IMR-90 (cell line): Measurements from ENCODE around the gene BTRC. TPM values are rescaled to one million over a fixed set of nuclear protein-coding genes. Genes with fewer than 3 reads are reported as not detected.

ENCODE experiments used
- ATAC-seq: fragments of 200-7000 bp; cut with Tn5 transposase; 2 replicates; pipeline ENCODE4 v1.9.1; 2020; ENCODE audit warnings: low read depth, mild to moderate bottlenecking, moderate library complexity
- BruUV-seq: library from RNA; stranded (reverse); fragments of 400-500 nt; replicated peaks from 2 replicates; lab custom pipeline; 2021; lab: Mats Ljungman, UMichigan
- CTCF ChIA-PET: fragments of 300-600 bp; formaldehyde crosslinking; extraction: SDS; loops from one replicate; lab custom pipeline; 2021; ENCODE audit warnings: antibody characterized with exemption; lab: Yijun Ruan, JAX
- POLR2A ChIA-PET: fragments of 300-600 bp; sonication (Branson Sonifier 250); formaldehyde crosslinking; loops from one replicate; lab custom pipeline; 2022; ENCODE audit warnings: antibody characterized with exemption; ENCODE audit not compliant: unreplicated experiment; lab: Charles Lee
- DNase-seq: peaks from one replicate; pipeline ENCODE4 v3.0.0; 2013
- H2AFZ ChIP-seq: replicated peaks from 2 replicates; pipeline ENCODE3; 2013; ENCODE audit warnings: low read length, mild to moderate bottlenecking; ENCODE audit not compliant: poor library complexity
- H2AK5ac ChIP-seq: 2 replicates; pipeline ENCODE4 v1.6.1; 2013; ENCODE audit warnings: low read depth, low read length, inconsistent platforms
- H2AK9ac ChIP-seq: replicated peaks from 2 replicates; pipeline ENCODE3; 2013; ENCODE audit warnings: mild to moderate bottlenecking, low read depth, low read length, moderate library complexity; ENCODE audit not compliant: poor library complexity
- H2BK120ac ChIP-seq: 2 replicates; pipeline ENCODE4 v1.6.1; 2013; ENCODE audit warnings: low read depth, low read length, inconsistent platforms
- H2BK15ac ChIP-seq: 3 replicates; pipeline ENCODE4 v1.6.1; 2013; ENCODE audit warnings: low read depth, low read length, inconsistent platforms
- H2BK20ac ChIP-seq: 2 replicates; pipeline ENCODE4 v1.6.1; 2013; ENCODE audit warnings: low read depth, mild to moderate bottlenecking, inconsistent platforms, low read length, moderate library complexity
- H2BK5ac ChIP-seq: 2 replicates; pipeline ENCODE4 v1.6.1; 2013; ENCODE audit warnings: mild to moderate bottlenecking, low read depth, low read length, inconsistent platforms; ENCODE audit not compliant: poor library complexity, severe bottlenecking
- H3K14ac ChIP-seq: replicated peaks from 2 replicates; pipeline ENCODE4 v1.6.1; 2013; ENCODE audit warnings: low read depth, low read length, inconsistent platforms
- H3K18ac ChIP-seq: 2 replicates; pipeline ENCODE4 v1.6.1; 2013; ENCODE audit warnings: low read depth, low read length, control low read depth
- H3K23ac ChIP-seq: 2 replicates; pipeline ENCODE4 v1.6.1; 2013; ENCODE audit warnings: low read depth, low read length, inconsistent platforms
- H3K27ac ChIP-seq: 2 replicates; pipeline ENCODE4 v1.5.1; 2013; ENCODE audit warnings: mild to moderate bottlenecking, control low read depth, low read length; ENCODE audit not compliant: insufficient read depth
- H3K27me3 ChIP-seq: 2 replicates; pipeline ENCODE4 v1.6.1; 2013; ENCODE audit warnings: low read length; ENCODE audit not compliant: control insufficient read depth, insufficient read depth
- H3K36me3 ChIP-seq: 2 replicates; pipeline ENCODE4 v1.6.1; 2013; ENCODE audit warnings: low read length, mixed read lengths; ENCODE audit not compliant: control insufficient read depth, insufficient read depth
- H3K4ac ChIP-seq: 2 replicates; pipeline ENCODE4 v1.6.1; 2013; ENCODE audit warnings: low read depth, low read length, inconsistent platforms
- H3K4me1 ChIP-seq: 2 replicates; pipeline ENCODE4 v1.6.1; 2013; ENCODE audit warnings: low read length, mixed read lengths; ENCODE audit not compliant: control insufficient read depth, insufficient read depth
- H3K4me2 ChIP-seq: 2 replicates; pipeline ENCODE4 v1.6.1; 2013; ENCODE audit warnings: low read depth, mild to moderate bottlenecking, control low read depth, low read length, moderate library complexity
- H3K4me3 ChIP-seq: 2 replicates; pipeline ENCODE4 v1.5.1; 2013; ENCODE audit warnings: low read depth, mild to moderate bottlenecking, control low read depth, low read length, moderate library complexity; ENCODE audit not compliant: insufficient read depth
- H3K56ac ChIP-seq: 2 replicates; pipeline ENCODE4 v1.6.1; 2013; ENCODE audit warnings: low read length, inconsistent platforms; ENCODE audit not compliant: insufficient read depth; ENCODE audit errors: extremely low read depth
- H3K79me1 ChIP-seq, 2 experiments: 2 replicates each; pipeline ENCODE4 v1.6.1; 2013; ENCODE audit warnings: low read length in 2 of 2, inconsistent platforms in 1 of 2, low read depth in 1 of 2
- H3K9ac ChIP-seq: 2 replicates; pipeline ENCODE4 v1.6.1; 2013; ENCODE audit warnings: low read depth, low read length, control low read depth
- H3K9me1 ChIP-seq: 2 replicates; pipeline ENCODE4 v1.6.1; 2013; ENCODE audit warnings: low read length, inconsistent platforms; ENCODE audit not compliant: insufficient read depth
- H3K9me3 ChIP-seq: 2 replicates; pipeline ENCODE4 v1.6.1; 2013; ENCODE audit warnings: low read length; ENCODE audit not compliant: control insufficient read depth, insufficient read depth
- H4K20me1 ChIP-seq: 2 replicates; pipeline ENCODE4 v1.6.1; 2013; ENCODE audit warnings: low read length, inconsistent platforms; ENCODE audit not compliant: insufficient read depth
- H4K5ac ChIP-seq: 2 replicates; pipeline ENCODE4 v1.6.1; 2013; ENCODE audit warnings: mild to moderate bottlenecking, low read depth, low read length, control low read depth
- H4K8ac ChIP-seq, 2 experiments: 2 replicates each; pipeline ENCODE4 v1.6.1; 2013; ENCODE audit warnings: low read depth in 2 of 2, low read length in 2 of 2, control low read depth in 1 of 2, inconsistent platforms in 1 of 2
- H4K91ac ChIP-seq: 2 replicates; pipeline ENCODE4 v1.6.1; 2013; ENCODE audit warnings: low read depth, low read length, inconsistent platforms; ENCODE audit not compliant: insufficient read depth
- BHLHE40 ChIP-seq: fragments of 150-350 bp; IDR thresholded peaks from 2 replicates; pipeline ENCODE4 v1.6.1; 2016; ENCODE audit warnings: mild to moderate bottlenecking, low read depth, low read length
- CEBPB ChIP-seq: IDR thresholded peaks from 2 replicates; pipeline ENCODE4 v1.6.1; 2012; ENCODE audit warnings: low read depth, low read length, improper control_type of control experiment
- CHD1 ChIP-seq: IDR thresholded peaks from 2 replicates; pipeline ENCODE4 v1.6.1; 2012; ENCODE audit warnings: low read depth, low read length, improper control_type of control experiment
- CTCF ChIP-seq: conservative IDR thresholded peaks from 2 replicates; pipeline ENCODE4 v1.5.1; 2012; ENCODE audit warnings: mild to moderate bottlenecking, low read depth, low read length, improper control_type of control experiment
- FOS ChIP-seq: fragments of 150-350 bp; IDR thresholded peaks from 2 replicates; pipeline ENCODE4 v1.6.1; 2016; ENCODE audit warnings: low read depth, low read length
- MAZ ChIP-seq: IDR thresholded peaks from 2 replicates; pipeline ENCODE4 v1.6.1; 2012; ENCODE audit warnings: low read depth, mild to moderate bottlenecking, low read length, improper control_type of control experiment, moderate library complexity, borderline replicate concordance
- MXI1 ChIP-seq: IDR thresholded peaks from 2 replicates; pipeline ENCODE4 v1.6.1; 2012; ENCODE audit warnings: low read depth, mild to moderate bottlenecking, low read length, moderate library complexity, borderline replicate concordance
- POLR2A ChIP-seq: IDR thresholded peaks from 2 replicates; pipeline ENCODE4 v1.6.1; 2012; ENCODE audit warnings: mild to moderate bottlenecking, low read depth, low read length
- RAD21 ChIP-seq: IDR thresholded peaks from 2 replicates; pipeline ENCODE4 v1.6.1; 2012; ENCODE audit warnings: low read length, improper control_type of control experiment
- RCOR1 ChIP-seq: IDR thresholded peaks from 2 replicates; pipeline ENCODE4 v1.6.1; 2012; ENCODE audit warnings: mild to moderate bottlenecking, low read length, improper control_type of control experiment; ENCODE audit not compliant: insufficient replicate concordance
- SMC3 ChIP-seq: fragments of 150-350 bp; IDR thresholded peaks from 2 replicates; pipeline ENCODE4 v1.6.1; 2016; ENCODE audit warnings: low read depth, mild to moderate bottlenecking, antibody characterized with exemption, low read length, moderate library complexity
- USF2 ChIP-seq: fragments of 150-350 bp; IDR thresholded peaks from 2 replicates; pipeline ENCODE4 v1.6.1; 2017; ENCODE audit warnings: mild to moderate bottlenecking, antibody characterized with exemption, low read length, low read depth
- WGBS, 2 experiments: methylation state at CpG; one replicate each; pipeline versions ENCODE4 v1.1.5 to v1.1.7; 2013; ENCODE audit warnings: missing lambda C conversion rate in 2 of 2; ENCODE audit not compliant: insufficient read length in 1 of 2; ENCODE audit errors: extremely low coverage in 2 of 2; 5-methylcytosine and 5-hydroxymethylcytosine counted together
- dilution Hi-C: fragments of 300-500 bp; cut with HindIII; formaldehyde crosslinking; loops from one replicate; pipeline ENCODE4 v1.14.3; 2018; ENCODE audit warnings: low sequenced_read_pairs; ENCODE audit not compliant: unreplicated experiment
- in situ Hi-C: fragments of 300-500 bp; cut with MboI; formaldehyde crosslinking; loops from 3 replicates; pipeline ENCODE4 v1.14.3; 2019; ENCODE audit warnings: low sequenced_read_pairs, inconsistent platforms, mixed read lengths
- intact Hi-C: fragments of 100-400 bp; cut with micrococcal nuclease; formaldehyde crosslinking; loops from 2 replicates; pipeline ENCODE4 v1.10.0; 2022
- polyA plus RNA-seq, 3 experiments: library from polyadenylated mRNA; depleted of rRNA; stranded (reverse); fragments of >200 nt; gene quantifications; 2 replicates each; pipeline ENCODE4 v1.2.3, GENCODE V29; 2012; ENCODE audit warnings: low replicate concordance in 1 of 3
- total RNA-seq: library from RNA; depleted of rRNA; stranded (reverse); fragments of >200 nt; gene quantifications from 2 replicates; pipeline ENCODE4 v1.2.3, GENCODE V29; 2012

BTRC gene
- total and polyA plus RNA-seq, 2 of the 4 experiments (the other 2 are of a cell fraction) = 7.7 to 8.4 TPM

GRCh38 chr10:101453791-101454718, 100.1 kb downstream of the BTRC start:
- Histone ChIP-seq H3K9me1 (peaks cover 6% of the 10 kb centered on the region), H3K56ac (no peak overlapping the region), H3K79me1 (peaks cover 13 to 22% of the 10 kb centered on the region in 2 experiments), H2AK9ac (no peak overlapping the region), H4K91ac (no peak overlapping the region), H2BK20ac (no peak overlapping the region), H4K8ac (no peak overlapping the region), H3K18ac (no peak overlapping the region), H3K14ac (no peak overlapping the region), H3K4me1 (peaks cover 2% of the 10 kb centered on the region), H2BK120ac (no peak overlapping the region), H2AFZ (no peak overlapping the region), H3K9ac (no peak overlapping the region), H3K27ac (no peak overlapping the region), H2BK15ac (no peak overlapping the region), H3K4me3 (no peak overlapping the region), H3K4me2 (peak overlapping the region; percentile 12; the same call in 1 of the 2 replicates), H3K4ac (no peak overlapping the region), H3K36me3 (no peaks in the 10 kb centered on the region; the same call in 1 of the 2 replicates), H3K9me3 (no peaks in the 10 kb centered on the region), H4K20me1 (peaks cover 32% of the 10 kb centered on the region), H2AK5ac (no peak overlapping the region), H4K5ac (no peak overlapping the region), H2BK5ac (no peak overlapping the region), H3K27me3 (no peaks in the 10 kb centered on the region), H3K23ac (no peak overlapping the region)
- dilution Hi-C loops (loop anchor here (25.0 kb wide), 1 partner anchor 167 kb away; no protein-coding TSS in a partner anchor), in situ Hi-C loops (no loop called here), intact Hi-C loops (no loop called here)
- no CpG with 5 or more reads among the region's 6 CpGs for WGBS, 2 experiments
- peak; percentile 77 for ATAC-seq
- ChIA-PET CTCF (interaction anchor here (0.6 to 2.4 kb wide), 6 partner anchors 10 to 117 kb away, joined by 3 to 13 read pairs (median 4); no protein-coding TSS in a partner anchor), POLR2A (no interaction called here)
- BruUV-seq = no TSS peak
- TF ChIP-seq BHLHE40 = no peak
- no peak for TF ChIP-seq CEBPB
- TF ChIP-seq MXI1 = no peak
- TF ChIP-seq CHD1 = no peak
- TF ChIP-seq USF2 = no peak
- no peak for TF ChIP-seq FOS
- no peak for TF ChIP-seq RAD21
- TF ChIP-seq SMC3 = no peak
- TF ChIP-seq RCOR1 = no peak
- no peak for TF ChIP-seq CTCF
- TF ChIP-seq POLR2A = no peak
- no peak for TF ChIP-seq MAZ
- DNase-seq = peak; percentile 52
